ENCODE results near the gene MTHFD1L.

MTHFD1L gene

GRCh38 chr6:150979826-150980350 is 114.4 kb downstream of the MTHFD1L start:
- Histone ChIP-seq H3K36me3 (no peaks in the 10 kb centered on the region), H3K27me3 (no peaks in the 10 kb centered on the region), H3K27ac (no peak overlapping the region), H3K4me3 (ENCODE audit: low read depth in 1 of 2, low read length in 1 of 2) (no peak overlapping the region), H3K9me3 (no peaks in the 10 kb centered on the region), H3K4me1 (ENCODE audit: control insufficient read depth in 1 of 2, insufficient read depth in 1 of 2, low read depth in 1 of 2, low read length in 1 of 2) (no peaks in the 10 kb centered on the region)
- no peak for TF ChIP-seq CTCF (IDR thresholded peaks at IDR 0.05)

GRCh38 chr6:150981095-150981494 is 115.6 kb downstream of the MTHFD1L start:
- no peak overlapping the region for H3K4me3 ChIP-seq (ENCODE audit: low read depth in 1 of 2, low read length in 1 of 2)
- H3K36me3 ChIP-seq: no peaks in the 10 kb centered on the region
- H3K4me1 ChIP-seq (ENCODE audit: control insufficient read depth in 1 of 2, insufficient read depth in 1 of 2, low read depth in 1 of 2, low read length in 1 of 2): no peaks in the 10 kb centered on the region
- no peaks in the 10 kb centered on the region for H3K9me3 ChIP-seq
- no peak overlapping the region for H3K27ac ChIP-seq
- TF ChIP-seq CTCF (IDR thresholded peaks at IDR 0.05): no peak
- H3K27me3 ChIP-seq: no peaks in the 10 kb centered on the region

- no peaks in the 10 kb centered on the region for H3K4me1 ChIP-seq (ENCODE audit: control insufficient read depth in 1 of 2, insufficient read depth in 1 of 2, low read depth in 1 of 2, low read length in 1 of 2)
- no peaks in the 10 kb centered on the region for H3K27me3 ChIP-seq
- TF ChIP-seq CTCF (IDR thresholded peaks at IDR 0.05): no peak
- no peak overlapping the region for H3K27ac ChIP-seq
- H3K4me3 ChIP-seq (ENCODE audit: low read depth in 1 of 2, low read length in 1 of 2): no peak overlapping the region
- no peaks in the 10 kb centered on the region for H3K36me3 ChIP-seq
- H3K9me3 ChIP-seq: no peaks in the 10 kb centered on the region
These were observed 116.2 kb downstream of the MTHFD1L start for GRCh38 chr6:150981669-150982068.

- no peak overlapping the region for H3K4me3 ChIP-seq (ENCODE audit: low read depth in 1 of 2, low read length in 1 of 2)
- H3K9me3 ChIP-seq: no peaks in the 10 kb centered on the region
- no peaks in the 10 kb centered on the region for H3K4me1 ChIP-seq (ENCODE audit: control insufficient read depth in 1 of 2, insufficient read depth in 1 of 2, low read depth in 1 of 2, low read length in 1 of 2)
- no peaks in the 10 kb centered on the region for H3K27me3 ChIP-seq
- TF ChIP-seq CTCF (IDR thresholded peaks at IDR 0.05): no peak
- H3K27ac ChIP-seq: no peak overlapping the region
- no peaks in the 10 kb centered on the region for H3K36me3 ChIP-seq
These were observed 121.9 kb downstream of the MTHFD1L start for GRCh38 chr6:150987371-150987828.

- no peaks in the 10 kb centered on the region for H3K27me3 ChIP-seq
- no peaks in the 10 kb centered on the region for H3K9me3 ChIP-seq
- no peaks in the 10 kb centered on the region for H3K36me3 ChIP-seq
- H3K27ac ChIP-seq: no peak overlapping the region
- H3K4me1 ChIP-seq (ENCODE audit: control insufficient read depth in 1 of 2, insufficient read depth in 1 of 2, low read depth in 1 of 2, low read length in 1 of 2): no peaks in the 10 kb centered on the region
- TF ChIP-seq CTCF (IDR thresholded peaks at IDR 0.05): no peak
- H3K4me3 ChIP-seq (ENCODE audit: low read depth in 1 of 2, low read length in 1 of 2): no peak overlapping the region
These were observed 122.5 kb downstream of the MTHFD1L start for GRCh38 chr6:150987855-150988464.

Data from neutrophil (primary cell).